Keratinocyte (primary cell): ENCODE results near the gene LY6G6C.

Experiments used
- CTCF ChIP-seq, 3 experiments: IDR thresholded peaks in 1 of 3; conservative IDR thresholded peaks in 1 of 3; optimal IDR thresholded peaks in 1 of 3; 2 replicates in 2 of 3; 3 replicates in 1 of 3; pipeline versions ENCODE3 to v1.5.1; 2011; ENCODE audit warnings: low read length in 3 of 3, mild to moderate bottlenecking in 3 of 3, moderate library complexity in 2 of 3, control low read depth in 1 of 3, inconsistent platforms in 1 of 3; ENCODE audit not compliant: insufficient read depth in 2 of 3; ENCODE audit errors: extremely low read depth in 1 of 3
- EZH2 ChIP-seq: IDR thresholded peaks from one replicate; pipeline ENCODE4 v1.6.1; 2012; ENCODE audit warnings: inconsistent platforms, mild to moderate bottlenecking, low read length, moderate library complexity

- TF ChIP-seq CTCF (optimal IDR thresholded peaks at IDR 0.05 in 1 of 3, IDR thresholded peaks at IDR 0.05 in 1 of 3, conservative IDR thresholded peaks at IDR 0.05 in 1 of 3; ENCODE audit: extremely low read depth in 1 of 3, insufficient read depth in 2 of 3, low read length in 3 of 3) (no peak), EZH2 (no peak)
Observed at GRCh38 chr6:31723980-31724691, 2.6 kb upstream of the LY6G6C start.
